H1 (cell line): ENCODE data around the gene MAP2K7. TPM values are rescaled to one million over a fixed set of nuclear protein-coding genes. Genes with fewer than 3 reads are reported as not detected.

ENCODE experiments used
- CTCF ChIA-PET: fragments of 300-600 bp; sonication (Branson Sonifier 250); formaldehyde crosslinking; loops from one replicate; lab custom pipeline; 2021; ENCODE audit not compliant: partially characterized antibody; lab: Charles Lee
- POLR2A ChIA-PET: fragments of 300-600 bp; sonication (Branson Sonifier 250); formaldehyde crosslinking; loops from one replicate; lab custom pipeline; 2021; ENCODE audit warnings: inconsistent platforms; ENCODE audit not compliant: partially characterized antibody; lab: Charles Lee
- DNase-seq, 2 experiments: peaks; one replicate each; pipeline versions ENCODE4 v3.0.0 to v3.0.0-alpha.2; 2010 to 2022; ENCODE audit warnings: low spot score in 2 of 2, low read depth in 1 of 2, mixed read lengths in 1 of 2
- FAIRE-seq: peaks from 2 replicates; lab custom pipeline; 2011; peaks lifted over from hg19 to GRCh38; lab: Jason Lieb, UNC
- H2AFZ ChIP-seq: 2 replicates; pipeline ENCODE4 v1.8.1; 2012; ENCODE audit warnings: low read length, inconsistent platforms
- H2AK5ac ChIP-seq: 2 replicates; pipeline ENCODE4 v1.6.1; 2013; ENCODE audit warnings: low read depth, low read length
- H2BK120ac ChIP-seq: replicated peaks from 2 replicates; pipeline ENCODE3; 2013; ENCODE audit warnings: low read depth, low read length, inconsistent platforms
- H2BK12ac ChIP-seq: 2 replicates; pipeline ENCODE4 v1.6.1; 2013; ENCODE audit warnings: low read depth, low read length
- H2BK15ac ChIP-seq: 2 replicates; pipeline ENCODE4 v1.6.1; 2013; ENCODE audit warnings: low read length
- H2BK20ac ChIP-seq: 2 replicates; pipeline ENCODE4 v1.6.1; 2013; ENCODE audit warnings: low read length
- H2BK5ac ChIP-seq: 2 replicates; pipeline ENCODE4 v1.6.1; 2013; ENCODE audit warnings: low read depth, low read length
- H3K14ac ChIP-seq: 2 replicates; pipeline ENCODE4 v1.6.1; 2013; ENCODE audit warnings: inconsistent platforms; ENCODE audit not compliant: insufficient read length
- H3K18ac ChIP-seq: 2 replicates; pipeline ENCODE4 v1.6.1; 2013; ENCODE audit warnings: low read length; ENCODE audit errors: extremely low read depth
- H3K23ac ChIP-seq: 2 replicates; pipeline ENCODE4 v1.6.1; 2013; ENCODE audit warnings: inconsistent platforms; ENCODE audit not compliant: insufficient read length
- H3K23me2 ChIP-seq: 2 replicates; pipeline ENCODE4 v1.6.1; 2013; ENCODE audit warnings: low read depth, low read length
- H3K27ac ChIP-seq: 2 replicates; pipeline ENCODE4 v1.6.1; 2011; ENCODE audit warnings: low read depth, low read length, inconsistent platforms
- H3K27me3 ChIP-seq, 4 experiments: replicated peaks in 1 of 4; 1 replicate in 1 of 4; 2 replicates in 3 of 4; pipeline versions ENCODE4 v1.6.1 to v1.8.1; 2011 to 2013; ENCODE audit warnings: low read length in 3 of 4, mild to moderate bottlenecking in 3 of 4, inconsistent platforms in 2 of 4, mixed read lengths in 2 of 4, moderate library complexity in 1 of 4; ENCODE audit not compliant: control insufficient read depth in 3 of 4, insufficient read depth in 3 of 4; ENCODE audit errors: extremely low read depth in 1 of 4
- H3K36me3 ChIP-seq, 4 experiments: 2 replicates each; pipeline versions ENCODE4 v1.6.1 to v1.8.1; 2011 to 2013; ENCODE audit warnings: mild to moderate bottlenecking in 4 of 4, low read length in 3 of 4, moderate library complexity in 2 of 4, control low read depth in 1 of 4, inconsistent platforms in 1 of 4; ENCODE audit not compliant: insufficient read depth in 4 of 4, control insufficient read depth in 2 of 4
- H3K4ac ChIP-seq: replicated peaks from 2 replicates; pipeline ENCODE3; 2013; ENCODE audit warnings: low read length, low read depth, mixed read lengths, inconsistent platforms; ENCODE audit not compliant: insufficient read length
- H3K4me1 ChIP-seq, 4 experiments: replicated peaks in 1 of 4; 1 replicate in 1 of 4; 2 replicates in 3 of 4; pipeline versions ENCODE4 v1.6.1 to v1.8.1; 2011 to 2013; ENCODE audit warnings: low read length in 3 of 4, inconsistent platforms in 2 of 4, mixed read lengths in 1 of 4; ENCODE audit not compliant: insufficient read depth in 4 of 4, control insufficient read depth in 3 of 4
- H3K4me2 ChIP-seq, 2 experiments: 2 replicates each; pipeline versions ENCODE4 v1.6.1 to v1.8.1; 2011 to 2013; ENCODE audit warnings: low read depth in 2 of 2, low read length in 2 of 2, control low read depth in 1 of 2, inconsistent platforms in 1 of 2, mild to moderate bottlenecking in 1 of 2; ENCODE audit not compliant: insufficient read depth in 1 of 2
- H3K4me3 ChIP-seq, 4 experiments: fragments of 200-600, 300-600 bp in 1 of 4; sonication (generic), shearing (Covaris generic), sonication (Bioruptor Twin) in 1 of 4; 2 replicates each; pipeline versions ENCODE4 v1.5.1 to v1.8.1; 2011 to 2016; ENCODE audit warnings: low read length in 4 of 4, low read depth in 3 of 4, control low read depth in 2 of 4, inconsistent platforms in 2 of 4, mild to moderate bottlenecking in 2 of 4, mixed read lengths in 1 of 4, moderate library complexity in 1 of 4; ENCODE audit not compliant: insufficient read depth in 2 of 4; ENCODE audit errors: extremely low read depth in 1 of 4
- H3K56ac ChIP-seq: replicated peaks from 2 replicates; pipeline ENCODE3; 2013; ENCODE audit warnings: low read depth, mild to moderate bottlenecking, mixed read lengths, low read length, inconsistent platforms; ENCODE audit not compliant: insufficient read length
- H3K79me1 ChIP-seq: 2 replicates; pipeline ENCODE4 v1.6.1; 2013; ENCODE audit warnings: low read depth, low read length, control low read depth
- H3K79me2 ChIP-seq, 2 experiments: 2 replicates each; pipeline versions ENCODE4 v1.6.1 to v1.8.1; 2012 to 2013; ENCODE audit warnings: low read length in 2 of 2, mild to moderate bottlenecking in 2 of 2, inconsistent platforms in 1 of 2; ENCODE audit not compliant: insufficient read depth in 2 of 2, control insufficient read depth in 1 of 2
- H3K9ac ChIP-seq, 4 experiments: replicated peaks in 1 of 4; 1 replicate in 1 of 4; 2 replicates in 3 of 4; pipeline versions ENCODE4 v1.6.1 to v1.8.1; 2011 to 2013; ENCODE audit warnings: low read depth in 3 of 4, low read length in 3 of 4, control low read depth in 2 of 4, mild to moderate bottlenecking in 2 of 4, moderate library complexity in 2 of 4, inconsistent platforms in 1 of 4; ENCODE audit errors: extremely low read depth in 1 of 4
- H3K9me3 ChIP-seq, 2 experiments: 2 replicates each; pipeline versions ENCODE4 v1.6.1 to v1.8.1; 2012 to 2013; ENCODE audit warnings: mild to moderate bottlenecking in 2 of 2, moderate library complexity in 2 of 2, control low read depth in 1 of 2, inconsistent platforms in 1 of 2, low read depth in 1 of 2, low read length in 1 of 2, mixed read lengths in 1 of 2; ENCODE audit not compliant: insufficient read depth in 2 of 2
- H4K20me1 ChIP-seq, 2 experiments: replicated peaks in 1 of 2; 2 replicates each; pipeline versions ENCODE3 to v1.8.1; 2011 to 2013; ENCODE audit warnings: inconsistent platforms in 2 of 2, low read length in 2 of 2, mild to moderate bottlenecking in 1 of 2; ENCODE audit not compliant: insufficient read depth in 2 of 2, control insufficient read depth in 1 of 2
- H4K5ac ChIP-seq: 2 replicates; pipeline ENCODE4 v1.6.1; 2013; ENCODE audit warnings: low read length, low read depth, mixed read lengths, inconsistent platforms; ENCODE audit not compliant: insufficient read length
- H4K8ac ChIP-seq: 2 replicates; pipeline ENCODE4 v1.8.0; 2013; ENCODE audit warnings: mild to moderate bottlenecking, moderate library complexity, low read length, inconsistent platforms; ENCODE audit not compliant: insufficient read depth; ENCODE audit errors: extremely low read depth
- H4K91ac ChIP-seq: replicated peaks from 2 replicates; pipeline ENCODE3; 2013; ENCODE audit warnings: low read length, mixed read lengths, inconsistent platforms; ENCODE audit not compliant: insufficient read length
- CBX8 ChIP-seq: fragments of 300-800, 300-1000 bp; sonication (generic); IDR thresholded peaks from 2 replicates; pipeline ENCODE4 v1.7.1; 2016; ENCODE audit warnings: low read depth, low read length, borderline replicate concordance
- CEBPB ChIP-seq: IDR thresholded peaks from 2 replicates; pipeline ENCODE4 v1.6.1; 2012; ENCODE audit warnings: low read depth, low read length
- CHD1 ChIP-seq: IDR thresholded peaks from 2 replicates; pipeline ENCODE4 v1.6.1; 2012; ENCODE audit warnings: low read depth, low read length, improper control_type of control experiment
- CTCF ChIP-seq, 3 experiments: IDR thresholded peaks; 1 replicate in 2 of 3; 2 replicates in 1 of 3; pipeline versions ENCODE4 v1.5.1 to v1.6.1; 2011; ENCODE audit warnings: low read length in 3 of 3, mild to moderate bottlenecking in 3 of 3, inconsistent platforms in 2 of 3, low read depth in 1 of 3, moderate library complexity in 1 of 3; ENCODE audit not compliant: insufficient read depth in 1 of 3; ENCODE audit errors: control extremely low read depth in 1 of 3
- KDM4A ChIP-seq: IDR thresholded peaks from one replicate; pipeline ENCODE4 v1.7.1; 2012; ENCODE audit warnings: low read depth, mild to moderate bottlenecking, moderate library complexity, low read length, inconsistent platforms; ENCODE audit not compliant: severe bottlenecking
- POLR2AphosphoS5 ChIP-seq: IDR thresholded peaks from 2 replicates; pipeline ENCODE4 v1.6.1; 2011; ENCODE audit warnings: low read depth, low read length
- RBBP5 ChIP-seq: IDR thresholded peaks from 2 replicates; pipeline ENCODE4 v1.7.1; 2012; ENCODE audit warnings: low read depth, mild to moderate bottlenecking, inconsistent platforms, low read length, moderate library complexity, borderline replicate concordance
- SIN3A ChIP-seq, 2 experiments: IDR thresholded peaks in 1 of 2; conservative IDR thresholded peaks in 1 of 2; 2 replicates each; pipeline ENCODE4 v1.6.1; 2011 to 2012; ENCODE audit warnings: low read length in 2 of 2, improper control_type of control experiment in 1 of 2, low read depth in 1 of 2, mild to moderate bottlenecking in 1 of 2
- USF2 ChIP-seq: IDR thresholded peaks from 2 replicates; pipeline ENCODE4 v1.6.1; 2011; ENCODE audit warnings: low read length, improper control_type of control experiment
- WGBS, 2 experiments: shearing (Covaris generic) in 1 of 2; methylation state at CpG; one replicate each; pipeline versions ENCODE4 v1.1.6 to v1.1.7; 2013 to 2015; ENCODE audit warnings: low lambda C conversion rate in 2 of 2, mixed read lengths in 2 of 2, inconsistent platforms in 1 of 2, low coverage in 1 of 2, missing lambda C conversion rate in 1 of 2; ENCODE audit not compliant: insufficient replicate concordance in 2 of 2, insufficient coverage in 1 of 2, insufficient read length in 1 of 2; ENCODE audit errors: extremely low coverage in 1 of 2, missing lambda C conversion rate in 1 of 2; 5-methylcytosine and 5-hydroxymethylcytosine counted together
- polyA plus RNA-seq, 7 experiments: library from polyadenylated mRNA; depleted of rRNA in 3 of 7; stranded (reverse) in 5 of 7; unstranded in 2 of 7; fragments of >200 nt in 5 of 7; fragments of 200-250 nt in 2 of 7; gene quantifications; 1 replicate in 5 of 7; 2 replicates in 1 of 7; 4 replicates in 1 of 7; pipeline versions ENCODE4 v1.2.1 to v1.2.3, GENCODE V29; 2011 to 2013; ENCODE audit warnings: missing spikeins in 2 of 7, mixed read lengths in 2 of 7
- total RNA-seq: library from RNA; stranded (reverse); fragmentation: NEBNext Ultra II Directional; extraction: Animal tissue kit (Norgen Biotek cat#: 25700); gene quantifications from 2 replicates; pipeline ENCODE4 v1.2.1, GENCODE V29; 2021

Gene MAP2K7
- total and polyA plus RNA-seq, 2 of the 8 experiments (the other 6 are each of a cell fraction or from before 2014, with no cell fraction given), result 8.9 to 38.3 TPM

- H3K23ac ChIP-seq, result no peak overlapping the region
- CTCF ChIA-PET, result interaction anchor here (1.0 to 3.2 kb wide), 4 partner anchors 9 to 116 kb away, joined by 4 to 21 read pairs (median 7); partner anchors contain the start of gene TIMM44
- no peaks in the 10 kb centered on the region; a peak in 1 of 8 replicates for H3K36me3 ChIP-seq
- no peak for DNase-seq
- H2BK20ac ChIP-seq, result no peak overlapping the region
- POLR2A ChIA-PET, result interaction anchor here (1.1 to 6.6 kb wide), 4 partner anchors 13 to 54 kb away, joined by 3 to 98 read pairs (median 4); partner anchors contain the start of gene TIMM44
- H2BK5ac ChIP-seq, result no peak overlapping the region
- H3K27me3 ChIP-seq, result no peaks in the 10 kb centered on the region; a peak in 1 of 7 replicates
- 74% methylated on average over 7 of the region's 7 CpGs; no CpG with 5 or more reads in 1 of the 2 experiments for WGBS, 2 experiments
- H4K91ac ChIP-seq, result no peak overlapping the region
- H2BK120ac ChIP-seq, result no peak overlapping the region
- H4K5ac ChIP-seq, result no peak overlapping the region
- no peak overlapping the region for H3K4ac ChIP-seq
- peaks cover 0 to 4% (median 0%) of the 10 kb centered on the region in 4 experiments; a peak in 1 of 7 replicates for H3K4me1 ChIP-seq
- H3K79me1 ChIP-seq, result no peaks in the 10 kb centered on the region
- H3K56ac ChIP-seq, result no peak overlapping the region
- no peak overlapping the region for H2BK12ac ChIP-seq
- FAIRE-seq, result no peak
- no peak overlapping the region for H2AFZ ChIP-seq
- no peak overlapping the region for H2BK15ac ChIP-seq
- no peak overlapping the region for H3K27ac ChIP-seq
- peak overlapping the region; percentile 19; the same call in 1 of the 2 replicates for H3K18ac ChIP-seq
- no peak overlapping the region for H3K4me2 ChIP-seq
- H3K9me3 ChIP-seq, result no peaks in the 10 kb centered on the region
- H3K4me3 ChIP-seq, result no peak overlapping the region
- H4K20me1 ChIP-seq, result peaks cover 2% of the 10 kb centered on the region in 2 experiments
- no peak overlapping the region for H3K14ac ChIP-seq
- no peak overlapping the region for H3K9ac ChIP-seq
- H2AK5ac ChIP-seq, result no peak overlapping the region
- no peaks in the 10 kb centered on the region for H3K79me2 ChIP-seq
- H4K8ac ChIP-seq, result no peak overlapping the region
- peaks cover 4% of the 10 kb centered on the region; the same call in 1 of the 2 replicates for H3K23me2 ChIP-seq
- TF ChIP-seq CHD1, result no peak
- TF ChIP-seq CBX8, result no peak
- no peak for TF ChIP-seq CEBPB
- TF ChIP-seq USF2, result no peak
- no peak for TF ChIP-seq SIN3A (conservative IDR thresholded peaks at IDR 0.05 in 1 of 2, IDR thresholded peaks at IDR 0.05 in 1 of 2; ENCODE audit: low read depth in 1 of 2, low read length in 2 of 2)
- TF ChIP-seq CTCF (IDR thresholded peaks at IDR 0.05; ENCODE audit: control extremely low read depth in 1 of 3, insufficient read depth in 1 of 3, low read depth in 1 of 3, low read length in 3 of 3), result no peak
- TF ChIP-seq POLR2AphosphoS5, result no peak
- no peak for TF ChIP-seq RBBP5
- no peak for TF ChIP-seq KDM4A
These were observed 49.9 kb downstream of the MAP2K7 start for GRCh38 chr19:7953576-7953975.
